Hematopoietic multipotent progenitor cell treated with erythropoietin and hydrocortisone succinate and interleukin-3 and kit ligand, for 6 days (in vitro differentiated cells): ENCODE data around the gene EFEMP2.

Source experiments
- DNase-seq: peaks from one replicate; pipeline ENCODE4 v3.0.0-alpha.2; 2015

Gene EFEMP2

GRCh38 chr11:65900125-65900898 lies 27.7 kb upstream of the EFEMP2 start, which contains the start of gene FOSL1:
Gene FOSL1, minus strand, starts transcription at chr11:65900388. Its CDS starts 49 bp downstream, at chr11:65900339.
- peak; percentile 94 for DNase-seq

- DNase-seq: peak; percentile 80
These were observed 26.9 kb upstream of the EFEMP2 start for GRCh38 chr11:65899356-65900124.

- no peak for DNase-seq
These were observed 26.2 kb upstream of the EFEMP2 start for GRCh38 chr11:65898656-65899355.

- no peak for DNase-seq
These were observed 24.4 kb upstream of the EFEMP2 start for GRCh38 chr11:65897020-65897471.

- DNase-seq: no peak
These were observed 23.7 kb upstream of the EFEMP2 start for GRCh38 chr11:65896034-65896999.

- DNase-seq: no peak
These were observed 22.9 kb upstream of the EFEMP2 start for GRCh38 chr11:65895482-65895981.

- no peak for DNase-seq
These were observed 21.5 kb upstream of the EFEMP2 start for GRCh38 chr11:65894034-65894591.

- DNase-seq: no peak
These were observed 20.2 kb upstream of the EFEMP2 start for GRCh38 chr11:65892661-65893317.

GRCh38 chr11:65892137-65892540 lies 19.5 kb upstream of the EFEMP2 start:
- peak; percentile 47 for DNase-seq

GRCh38 chr11:65891219-65892136 lies 18.9 kb upstream of the EFEMP2 start:
- peak; percentile 60 for DNase-seq

GRCh38 chr11:65890324-65891218 lies 18.0 kb upstream of the EFEMP2 start, which contains the start of gene CCDC85B:
Gene CCDC85B, plus strand, starts transcription at chr11:65890673. Its CDS starts 111 bp downstream, at chr11:65890784.
- peak; percentile 97 for DNase-seq

- peak; percentile 98 for DNase-seq
These were observed 15.7 kb upstream of the EFEMP2 start, which contains the start of gene FIBP for GRCh38 chr11:65888163-65888814. Gene FIBP, minus strand, starts transcription at chr11:65888471. Its CDS starts 53 bp downstream, at chr11:65888418.

GRCh38 chr11:65887723-65888162 lies 15.1 kb upstream of the EFEMP2 start:
- DNase-seq: no peak

GRCh38 chr11:65886826-65887722 lies 14.5 kb upstream of the EFEMP2 start:
- no peak for DNase-seq

- no peak for DNase-seq
These were observed 13.4 kb upstream of the EFEMP2 start for GRCh38 chr11:65885808-65886536.

- no peak for DNase-seq
These were observed 12.6 kb upstream of the EFEMP2 start for GRCh38 chr11:65885231-65885630.
